Skin epidermis (tissue), 12 donors: ENCODE results near the gene CDC42BPG.

Experiments used
- H3K27ac ChIP-seq, 21 experiments: fragments of 200-600 bp; sonication (generic) in 11 of 21; one replicate each; pipeline ENCODE4 v1.5.0; 2020; ENCODE audit warnings: mild to moderate bottlenecking in 3 of 21, inconsistent platforms in 2 of 21, moderate library complexity in 2 of 21
- H3K4me3 ChIP-seq, 7 experiments: fragments of 200-600 bp; sonication (generic) in 2 of 7; one replicate each; pipeline ENCODE4 v1.5.0; 2020; ENCODE audit warnings: inconsistent platforms in 2 of 7, mild to moderate bottlenecking in 2 of 7, moderate library complexity in 1 of 7

Gene CDC42BPG

DNA sequence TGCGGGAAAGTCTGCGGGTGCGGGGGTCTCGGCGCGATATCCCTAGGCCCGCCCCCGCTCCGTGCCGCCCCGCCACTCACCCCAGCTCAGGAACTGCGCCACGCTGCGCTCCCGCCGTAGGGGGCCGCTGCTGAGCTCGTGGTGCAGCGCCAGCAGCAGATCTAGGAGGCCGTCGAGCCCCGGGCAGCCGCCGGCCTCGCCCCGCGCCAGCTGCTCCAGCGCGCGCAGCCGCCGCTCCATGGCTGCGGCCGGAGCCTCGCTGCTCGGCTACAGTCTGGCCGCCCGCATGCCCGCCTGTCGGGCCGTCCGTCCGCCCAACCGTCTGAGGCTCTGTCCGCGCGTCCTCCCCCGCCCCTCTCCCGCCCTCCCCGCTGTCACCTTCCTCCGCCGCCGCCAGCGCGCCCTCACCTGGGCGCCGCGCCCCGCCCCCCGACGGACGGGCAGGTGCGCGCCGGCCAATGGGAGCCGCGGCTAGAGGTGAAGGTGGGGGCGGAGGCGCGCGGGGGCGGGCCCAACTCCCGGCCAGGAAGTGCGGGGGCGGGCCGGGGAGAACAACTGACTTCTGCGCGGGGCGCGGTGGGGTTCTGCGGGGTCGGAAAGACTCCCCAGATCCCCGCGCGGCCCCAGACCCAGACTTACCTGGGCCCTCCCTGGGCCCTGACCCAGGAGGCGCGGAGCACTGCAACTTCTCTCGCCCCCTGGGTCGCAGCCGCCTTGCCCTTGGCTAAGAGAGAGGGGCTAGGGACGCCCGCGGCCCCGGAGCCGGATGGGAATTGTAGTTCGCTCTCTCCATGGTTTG lies at the start of gene CDC42BPG:
TSS of gene CDC42BPG (minus strand) at position 324 of the 799 bp plus-strand sequence. CDS start at position 240, 84 bp downstream.
- Histone ChIP-seq H3K4me3 (peak within 1 kb of the TSS; percentile 38 to 58 (median 45)), H3K27ac (peak within 1 kb of the TSS; percentile 46 to 93 (median 83))

GRCh38 chr11:64893194-64894069 lies 49.0 kb upstream of the CDC42BPG start:
- no peak overlapping the region for H3K27ac ChIP-seq
- H3K4me3 ChIP-seq, result no peak overlapping the region

GRCh38 chr11:64892838-64893193 lies 48.4 kb upstream of the CDC42BPG start:
- Histone ChIP-seq H3K4me3 (no peak overlapping the region), H3K27ac (no peak overlapping the region)

DNA sequence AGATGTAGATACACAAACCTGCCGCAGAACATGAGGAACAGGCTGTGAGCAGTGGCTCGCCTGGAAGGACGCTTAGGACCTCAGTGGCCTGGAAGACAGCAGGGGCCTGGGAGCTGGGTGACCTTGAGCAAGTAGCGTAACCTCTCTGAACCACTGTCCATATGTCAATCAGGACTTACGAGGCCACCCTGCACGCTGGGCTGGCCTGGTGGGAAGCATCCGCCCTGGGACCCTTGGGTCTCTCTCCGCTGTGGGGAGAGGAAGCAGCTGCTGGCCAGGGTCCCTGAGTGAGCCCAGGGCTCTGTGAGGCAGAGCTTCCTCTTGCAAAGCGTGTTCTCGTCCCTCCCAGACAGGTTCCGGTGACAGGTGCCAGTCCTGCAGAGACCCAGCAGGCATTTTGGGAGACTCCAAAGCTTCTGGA lies 48.0 kb upstream of the CDC42BPG start:
- no peak overlapping the region for H3K4me3 ChIP-seq
- H3K27ac ChIP-seq, result no peak overlapping the region

DNA sequence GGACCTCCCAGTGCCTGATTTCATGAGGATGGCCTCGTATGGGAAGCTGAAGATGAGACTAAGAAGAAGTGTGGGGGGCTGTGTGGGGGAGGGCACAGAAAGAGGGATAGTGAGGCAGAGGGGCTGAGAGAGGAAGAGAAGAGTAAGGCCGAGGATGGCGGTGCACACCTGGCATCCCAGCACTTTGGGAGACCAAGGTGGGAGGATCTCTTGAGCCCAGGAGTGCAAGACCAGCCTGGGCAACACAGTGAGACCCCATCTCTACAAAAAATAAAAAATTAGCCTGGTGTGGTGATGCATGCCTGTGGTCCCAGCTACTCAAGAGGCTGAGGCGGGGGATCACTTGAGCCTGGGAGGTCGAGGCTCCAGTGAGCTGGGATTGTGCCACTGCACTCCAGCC lies 47.4 kb upstream of the CDC42BPG start:
- H3K27ac ChIP-seq, result no peak overlapping the region

DNA sequence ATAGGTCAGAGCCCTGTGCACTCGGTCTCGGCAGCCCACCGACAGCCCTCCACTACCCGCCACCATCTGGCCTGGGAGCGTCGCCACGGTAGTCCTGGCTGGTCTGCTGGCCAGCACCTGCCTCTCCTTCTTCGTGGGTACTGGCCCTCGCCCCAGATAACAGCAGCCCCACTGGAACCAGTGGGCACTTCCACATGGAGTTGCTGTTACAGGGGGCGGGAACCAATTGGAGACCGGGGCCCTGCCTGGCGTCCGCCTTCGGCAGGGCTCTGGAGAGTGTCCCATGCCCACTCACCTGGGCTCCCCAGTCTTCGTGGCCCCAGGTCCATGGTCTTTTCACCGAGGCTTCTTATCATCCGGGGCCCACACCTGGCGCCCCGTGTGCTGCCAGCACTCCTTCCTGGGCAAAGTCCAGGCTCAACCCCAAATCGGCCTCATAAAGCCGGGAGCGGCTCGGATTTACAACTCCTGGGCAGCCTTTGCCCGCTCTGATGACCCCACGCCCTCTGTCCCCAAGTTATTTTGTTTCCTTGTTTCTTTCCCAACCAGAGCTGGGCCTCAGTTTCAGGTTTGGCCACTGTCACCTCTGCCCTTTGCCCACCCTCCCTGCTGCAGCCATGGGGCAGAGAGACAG lies 46.9 kb upstream of the CDC42BPG start:
- Histone ChIP-seq H3K4me3 (no peak overlapping the region), H3K27ac (no peak overlapping the region)

More for the DNA sequence above, 47.4 kb upstream of the CDC42BPG start:
- no peak overlapping the region for H3K4me3 ChIP-seq

- Histone ChIP-seq H3K4me3 (no peak overlapping the region), H3K27ac (no peak overlapping the region)
Measured at GRCh38 chr11:64890522-64890939, 46.1 kb upstream of the CDC42BPG start.

DNA sequence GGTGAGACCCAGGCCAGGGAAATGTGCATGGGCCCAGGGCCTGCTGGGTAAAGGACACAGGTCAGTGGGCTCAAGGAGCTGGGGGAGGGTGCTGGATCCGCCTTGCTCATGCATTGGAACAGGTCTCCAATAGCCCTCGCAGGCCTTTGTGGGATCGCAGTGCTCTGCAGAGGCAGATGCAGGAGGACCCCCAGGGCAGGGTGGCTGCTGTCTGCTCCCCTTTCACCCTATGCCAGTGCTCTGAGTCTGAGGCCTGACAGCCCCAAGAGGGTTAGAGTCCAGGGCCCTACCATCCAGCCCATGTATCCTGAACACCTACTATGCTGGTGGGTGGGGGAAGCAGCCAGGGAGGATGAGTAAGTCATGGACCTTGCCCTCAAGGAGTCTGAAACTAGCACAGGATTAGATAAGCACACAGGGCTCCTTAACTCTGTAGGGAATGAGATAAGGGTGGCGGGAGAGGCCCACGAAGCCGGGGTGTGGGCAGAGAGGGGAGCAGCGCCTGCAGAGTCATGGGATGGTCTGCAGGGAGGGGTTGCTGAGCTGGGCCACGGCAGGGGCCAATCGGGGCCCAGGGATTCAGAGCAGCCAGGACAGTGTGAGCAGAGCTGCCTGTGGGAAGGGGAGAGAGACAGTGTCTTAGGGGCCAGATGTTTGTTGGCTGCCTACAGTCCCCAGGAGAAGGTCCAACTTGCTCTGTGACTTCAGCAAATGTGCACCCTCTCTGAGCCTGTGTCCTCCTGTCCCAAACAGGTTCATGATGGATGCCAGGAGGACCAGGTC lies 44.5 kb upstream of the CDC42BPG start:
- H3K27ac ChIP-seq, result peak overlapping the region in 3 of 21 experiments; percentile 33 to 63 (median 45)

DNA sequence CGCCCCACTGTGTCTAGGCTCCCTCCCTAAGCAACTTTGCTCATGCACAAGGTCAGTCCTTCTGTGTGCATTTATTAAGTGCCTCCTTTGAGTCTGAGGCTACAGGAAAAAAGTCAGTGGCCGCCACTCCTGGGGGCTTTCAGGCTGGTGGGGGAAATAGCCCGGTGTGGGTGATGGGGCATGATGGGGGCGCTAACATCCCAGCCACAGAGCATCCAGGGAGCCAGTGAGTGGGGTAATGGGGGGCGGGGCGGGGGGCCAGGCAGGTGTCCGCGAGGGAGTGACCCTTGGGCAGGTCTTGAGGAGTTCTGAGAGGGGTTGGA lies 43.9 kb upstream of the CDC42BPG start:
- Histone ChIP-seq H3K4me3 (peak overlapping the region in 1 of 7 experiments; percentile 19), H3K27ac (peak overlapping the region in 10 of 21 experiments; percentile 5 to 63 (median 38))

More for the DNA sequence above, 44.5 kb upstream of the CDC42BPG start:
- no peak overlapping the region for H3K4me3 ChIP-seq

- Histone ChIP-seq H3K4me3 (peak overlapping the region in 1 of 7 experiments; percentile 19), H3K27ac (peak overlapping the region in 16 of 21 experiments; percentile 5 to 63 (median 42))
Measured at GRCh38 chr11:64887757-64888405, 43.4 kb upstream of the CDC42BPG start.

GRCh38 chr11:64887234-64887756 lies 42.8 kb upstream of the CDC42BPG start:
- no peak overlapping the region for H3K4me3 ChIP-seq

GRCh38 chr11:64885367-64886286 lies 41.2 kb upstream of the CDC42BPG start:
- Histone ChIP-seq H3K4me3 (no peak overlapping the region), H3K27ac (peak overlapping the region in 8 of 21 experiments; percentile 15 to 61 (median 36))

More at GRCh38 chr11:64887234-64887756, 42.8 kb upstream of the CDC42BPG start:
- peak overlapping the region in 12 of 21 experiments; percentile 7 to 63 (median 44) for H3K27ac ChIP-seq

DNA sequence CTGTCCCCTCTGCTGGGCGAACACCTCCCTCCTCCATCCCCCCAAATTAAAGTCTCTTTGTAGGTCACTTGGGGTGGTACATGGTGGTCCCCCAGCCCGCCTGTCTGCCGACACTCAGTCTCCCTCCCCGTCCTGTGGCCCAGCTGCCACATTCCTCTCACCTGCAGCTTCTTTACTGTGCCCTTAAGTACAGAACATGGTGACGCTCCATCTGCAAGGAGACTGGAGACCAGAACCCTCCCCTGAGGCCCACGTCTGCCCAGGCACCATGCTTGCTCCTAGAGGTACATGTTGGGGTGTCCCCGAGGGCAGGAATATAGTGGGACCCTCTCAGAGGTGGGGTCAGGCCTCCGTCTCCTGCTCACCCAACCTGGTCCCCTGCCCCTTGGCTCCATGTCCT lies 39.6 kb upstream of the CDC42BPG start:
- H3K27ac ChIP-seq, result no peak overlapping the region
- no peak overlapping the region for H3K4me3 ChIP-seq

- Histone ChIP-seq H3K4me3 (no peak overlapping the region), H3K27ac (no peak overlapping the region)
Measured at GRCh38 chr11:64883575-64883974, 39.1 kb upstream of the CDC42BPG start.

DNA sequence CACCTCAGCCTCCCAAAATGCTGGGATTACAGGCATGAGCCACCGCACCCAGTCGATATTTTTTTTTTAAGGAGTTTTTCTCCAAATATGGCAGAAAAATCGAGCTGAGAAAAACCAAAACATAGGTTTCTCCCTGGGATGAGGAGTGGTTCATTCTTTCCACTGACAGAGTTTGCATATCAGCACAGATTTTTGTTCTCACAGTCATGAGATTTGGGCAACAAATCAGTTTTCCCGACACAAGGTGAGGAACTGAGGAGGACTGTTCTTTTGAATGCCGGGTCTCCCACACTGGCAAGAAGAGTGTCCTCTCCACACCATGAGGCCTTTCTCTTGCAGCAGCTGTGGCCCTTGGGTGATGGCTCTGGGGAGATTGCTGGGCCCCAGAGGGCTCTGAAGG lies 37.8 kb upstream of the CDC42BPG start:
- Histone ChIP-seq H3K4me3 (no peak overlapping the region), H3K27ac (peak overlapping the region in 5 of 21 experiments; percentile 15 to 59 (median 35))

DNA sequence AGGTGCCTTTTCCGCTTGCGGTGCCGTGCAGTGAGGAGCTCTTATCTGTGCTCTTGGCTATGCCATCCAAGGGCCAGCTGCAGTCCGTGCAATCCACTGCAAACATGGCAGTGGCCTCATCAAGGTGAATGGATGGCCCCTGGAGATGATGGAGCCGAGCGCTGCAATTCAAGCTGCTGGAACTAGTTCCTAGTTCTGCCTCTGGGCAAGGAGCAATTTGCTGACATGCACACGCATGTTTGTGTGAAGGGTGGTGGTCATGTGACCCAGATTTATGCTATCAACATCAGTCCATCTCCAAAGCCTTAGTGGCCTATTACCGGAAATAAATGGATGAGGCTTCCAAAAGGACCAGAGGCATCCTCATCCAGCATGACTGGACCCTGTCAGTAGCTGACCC lies 37.0 kb upstream of the CDC42BPG start:
- H3K4me3 ChIP-seq, result no peak overlapping the region
- H3K27ac ChIP-seq, result peak overlapping the region in 9 of 21 experiments; percentile 16 to 95 (median 90)

GRCh38 chr11:64880240-64881001 lies 36.0 kb upstream of the CDC42BPG start:
- no peak overlapping the region for H3K4me3 ChIP-seq
- peak overlapping the region in 20 of 21 experiments; percentile 11 to 95 (median 89) for H3K27ac ChIP-seq
